HepG2 (cell line): Measurements from ENCODE around the gene INSR. TPM values are rescaled to one million over a fixed set of nuclear protein-coding genes. Genes with fewer than 3 reads are reported as not detected.

ENCODE experiments used
- AKAP8 ChIP-seq: sonication (generic); formaldehyde crosslinking; IDR thresholded peaks from 2 replicates; pipeline ENCODE4 v1.5.1; 2020; ENCODE audit warnings: mild to moderate bottlenecking, missing genetic modification reagents
- ATF7-NPFF ChIP-seq: sonication (generic); formaldehyde crosslinking; IDR thresholded peaks from 2 replicates; pipeline ENCODE4 v1.8.1; 2023; ENCODE audit warnings: mild to moderate bottlenecking, low read depth, missing genetic modification reagents, moderate library complexity
- CCDC6 ChIP-seq: sonication (generic); formaldehyde crosslinking; IDR thresholded peaks from 2 replicates; pipeline ENCODE4 v1.8.1; 2022; ENCODE audit warnings: mild to moderate bottlenecking, missing genetic modification reagents, moderate library complexity
- FOSL2 ChIP-seq: sonication (generic); formaldehyde crosslinking; IDR thresholded peaks from 2 replicates; pipeline ENCODE4 v1.4.0; 2020; ENCODE audit warnings: missing genetic modification reagents
- ISX ChIP-seq: sonication (generic); formaldehyde crosslinking; conservative IDR thresholded peaks from 2 replicates; pipeline ENCODE4 v1.5.0; 2020; ENCODE audit warnings: missing genetic modification reagents
- KDM2A ChIP-seq: sonication (generic); formaldehyde crosslinking; IDR thresholded peaks from 2 replicates; pipeline ENCODE4 v1.4.0; 2020; ENCODE audit warnings: low read depth, missing genetic modification reagents, borderline replicate concordance
- MAZ ChIP-seq, 2 experiments: sonication (generic) in 1 of 2; formaldehyde crosslinking in 1 of 2; IDR thresholded peaks; 2 replicates each; pipeline versions ENCODE4 v1.5.0 to v1.6.1; 2012 to 2020; ENCODE audit warnings: low read depth in 2 of 2, mild to moderate bottlenecking in 2 of 2, borderline replicate concordance in 1 of 2, improper control_type of control experiment in 1 of 2, low read length in 1 of 2, missing genetic modification reagents in 1 of 2, moderate library complexity in 1 of 2
- NFRKB ChIP-seq: fragments of 450-650 bp; IDR thresholded peaks from 2 replicates; pipeline ENCODE4 v1.6.1; 2017
- PHF8 ChIP-seq: sonication (generic); formaldehyde crosslinking; IDR thresholded peaks from 2 replicates; pipeline ENCODE4 v1.5.0; 2020; ENCODE audit warnings: missing genetic modification reagents
- ZNF331 ChIP-seq: sonication (generic); formaldehyde crosslinking; IDR thresholded peaks from 2 replicates; pipeline ENCODE4 v1.4.0; 2020; ENCODE audit warnings: missing genetic modification reagents
- ZNF615 ChIP-seq: sonication (generic); formaldehyde crosslinking; IDR thresholded peaks from 2 replicates; pipeline ENCODE4 v1.5.0; 2020; ENCODE audit warnings: mild to moderate bottlenecking, missing genetic modification reagents, borderline replicate concordance
- polyA plus RNA-seq, 8 experiments: library from polyadenylated mRNA; depleted of rRNA in 3 of 8; stranded (reverse) in 7 of 8; unstranded in 1 of 8; fragments of >200 nt; fragmentation: Illumina TruSeq in 4 of 8; extraction: Trizol in 4 of 8; gene quantifications; 2 replicates each; pipeline versions ENCODE4 v1.2.1 to v1.2.3, GENCODE V29; 2011 to 2016; ENCODE audit warnings: low read depth in 4 of 8, missing spikeins in 1 of 8, mixed read lengths in 1 of 8; ENCODE audit not compliant: insufficient read depth in 1 of 8
- total RNA-seq, 5 experiments: library from RNA; depleted of rRNA; stranded (reverse); fragments of >200 nt; fragmentation: Illumina TruSeq; extraction: Trizol; gene quantifications; 2 replicates each; pipeline ENCODE4 v1.2.3, GENCODE V29; 2016; ENCODE audit warnings: low read depth in 1 of 5
- TF ChIP-seq, protein P1 (sequence below): sonication (generic); formaldehyde crosslinking; IDR thresholded peaks from 2 replicates; pipeline ENCODE4 v1.4.0; 2020; ENCODE audit warnings: missing genetic modification reagents
- TF ChIP-seq, protein P2 (sequence below): fragments of 450-650 bp; IDR thresholded peaks from 2 replicates; pipeline ENCODE4 v1.6.1; 2016
- TF ChIP-seq, protein P3 (sequence below): sonication (generic); formaldehyde crosslinking; IDR thresholded peaks from 2 replicates; pipeline ENCODE4 v1.5.1; 2020; ENCODE audit warnings: mild to moderate bottlenecking, moderate library complexity, missing genetic modification reagents
- TF ChIP-seq, protein P4 (sequence below): sonication (generic); formaldehyde crosslinking; IDR thresholded peaks from 2 replicates; pipeline ENCODE4 v1.5.0; 2020; ENCODE audit warnings: missing genetic modification reagents
- TF ChIP-seq, protein P5 (sequence below): sonication (generic); formaldehyde crosslinking; IDR thresholded peaks from 2 replicates; pipeline ENCODE4 v1.9.0; 2021; ENCODE audit warnings: mild to moderate bottlenecking, missing genetic modification reagents

The INSR gene
- total and polyA plus RNA-seq, 2 of the 13 experiments (the other 11 are each of a cell fraction or from before 2014, with no cell fraction given): 24.2 to 29.8 TPM

DNA sequence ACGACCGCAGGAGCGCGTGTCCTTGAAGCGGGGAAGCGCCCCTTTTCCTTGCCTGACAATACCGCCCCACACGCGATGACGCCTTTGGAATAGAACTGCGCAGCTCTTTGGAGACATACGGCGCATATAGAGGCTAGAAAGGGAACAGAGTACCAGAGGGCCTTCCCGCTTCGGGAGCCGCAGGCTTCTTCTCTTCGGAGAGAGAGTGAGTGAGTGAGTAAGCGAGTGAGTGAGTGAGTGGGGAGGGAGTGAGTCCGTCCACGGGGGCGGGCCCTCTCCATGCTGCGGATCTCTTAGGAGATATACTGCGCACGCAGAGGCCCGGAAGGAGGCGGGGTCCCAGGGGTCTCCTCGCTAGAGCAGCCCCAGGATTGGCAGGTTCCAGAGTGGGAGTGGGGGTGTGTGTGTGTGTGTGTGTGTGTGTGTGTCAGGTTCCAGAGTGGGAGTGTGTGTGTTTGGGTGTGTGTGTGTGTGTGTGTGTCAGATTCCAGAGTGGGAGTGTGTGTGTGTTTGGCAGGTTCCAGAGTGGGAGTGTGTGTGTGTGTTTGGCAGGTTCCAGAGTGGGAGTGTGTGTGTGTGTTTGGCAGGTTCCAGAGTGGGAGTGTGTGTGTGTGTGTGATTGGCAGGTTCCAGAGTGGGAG, 97.0 kb downstream of the INSR start (continued):
- peak; percentile 55 for TF ChIP-seq FOSL2 (CRISPR knock-in tag)
- TF ChIP-seq, protein P1, sequence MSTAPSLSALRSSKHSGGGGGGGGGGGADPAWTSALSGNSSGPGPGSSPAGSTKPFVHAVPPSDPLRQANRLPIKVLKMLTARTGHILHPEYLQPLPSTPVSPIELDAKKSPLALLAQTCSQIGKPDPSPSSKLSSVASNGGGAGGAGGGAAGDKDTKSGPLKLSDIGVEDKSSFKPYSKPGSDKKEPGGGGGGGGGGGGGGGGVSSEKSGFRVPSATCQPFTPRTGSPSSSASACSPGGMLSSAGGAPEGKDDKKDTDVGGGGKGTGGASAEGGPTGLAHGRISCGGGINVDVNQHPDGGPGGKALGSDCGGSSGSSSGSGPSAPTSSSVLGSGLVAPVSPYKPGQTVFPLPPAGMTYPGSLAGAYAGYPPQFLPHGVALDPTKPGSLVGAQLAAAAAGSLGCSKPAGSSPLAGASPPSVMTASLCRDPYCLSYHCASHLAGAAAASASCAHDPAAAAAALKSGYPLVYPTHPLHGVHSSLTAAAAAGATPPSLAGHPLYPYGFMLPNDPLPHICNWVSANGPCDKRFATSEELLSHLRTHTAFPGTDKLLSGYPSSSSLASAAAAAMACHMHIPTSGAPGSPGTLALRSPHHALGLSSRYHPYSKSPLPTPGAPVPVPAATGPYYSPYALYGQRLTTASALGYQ (CRISPR knock-in tag): no peak
- TF ChIP-seq NFRKB: no peak
- TF ChIP-seq ISX: no peak
- no peak for TF ChIP-seq ZNF615 (CRISPR knock-in tag)
- TF ChIP-seq, protein P2, sequence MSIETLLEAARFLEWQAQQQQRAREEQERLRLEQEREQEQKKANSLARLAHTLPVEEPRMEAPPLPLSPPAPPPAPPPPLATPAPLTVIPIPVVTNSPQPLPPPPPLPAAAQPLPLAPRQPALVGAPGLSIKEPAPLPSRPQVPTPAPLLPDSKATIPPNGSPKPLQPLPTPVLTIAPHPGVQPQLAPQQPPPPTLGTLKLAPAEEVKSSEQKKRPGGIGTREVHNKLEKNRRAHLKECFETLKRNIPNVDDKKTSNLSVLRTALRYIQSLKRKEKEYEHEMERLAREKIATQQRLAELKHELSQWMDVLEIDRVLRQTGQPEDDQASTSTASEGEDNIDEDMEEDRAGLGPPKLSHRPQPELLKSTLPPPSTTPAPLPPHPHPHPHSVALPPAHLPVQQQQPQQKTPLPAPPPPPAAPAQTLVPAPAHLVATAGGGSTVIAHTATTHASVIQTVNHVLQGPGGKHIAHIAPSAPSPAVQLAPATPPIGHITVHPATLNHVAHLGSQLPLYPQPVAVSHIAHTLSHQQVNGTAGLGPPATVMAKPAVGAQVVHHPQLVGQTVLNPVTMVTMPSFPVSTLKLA: no peak
- no peak for TF ChIP-seq CCDC6 (CRISPR knock-in tag)
- TF ChIP-seq, protein P3, sequence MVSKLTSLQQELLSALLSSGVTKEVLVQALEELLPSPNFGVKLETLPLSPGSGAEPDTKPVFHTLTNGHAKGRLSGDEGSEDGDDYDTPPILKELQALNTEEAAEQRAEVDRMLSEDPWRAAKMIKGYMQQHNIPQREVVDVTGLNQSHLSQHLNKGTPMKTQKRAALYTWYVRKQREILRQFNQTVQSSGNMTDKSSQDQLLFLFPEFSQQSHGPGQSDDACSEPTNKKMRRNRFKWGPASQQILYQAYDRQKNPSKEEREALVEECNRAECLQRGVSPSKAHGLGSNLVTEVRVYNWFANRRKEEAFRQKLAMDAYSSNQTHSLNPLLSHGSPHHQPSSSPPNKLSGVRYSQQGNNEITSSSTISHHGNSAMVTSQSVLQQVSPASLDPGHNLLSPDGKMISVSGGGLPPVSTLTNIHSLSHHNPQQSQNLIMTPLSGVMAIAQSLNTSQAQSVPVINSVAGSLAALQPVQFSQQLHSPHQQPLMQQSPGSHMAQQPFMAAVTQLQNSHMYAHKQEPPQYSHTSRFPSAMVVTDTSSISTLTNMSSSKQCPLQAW: peak; percentile 63; the same call in 1 of the 2 replicates
- no peak for TF ChIP-seq PHF8 (CRISPR knock-in tag)
- TF ChIP-seq, protein P4, sequence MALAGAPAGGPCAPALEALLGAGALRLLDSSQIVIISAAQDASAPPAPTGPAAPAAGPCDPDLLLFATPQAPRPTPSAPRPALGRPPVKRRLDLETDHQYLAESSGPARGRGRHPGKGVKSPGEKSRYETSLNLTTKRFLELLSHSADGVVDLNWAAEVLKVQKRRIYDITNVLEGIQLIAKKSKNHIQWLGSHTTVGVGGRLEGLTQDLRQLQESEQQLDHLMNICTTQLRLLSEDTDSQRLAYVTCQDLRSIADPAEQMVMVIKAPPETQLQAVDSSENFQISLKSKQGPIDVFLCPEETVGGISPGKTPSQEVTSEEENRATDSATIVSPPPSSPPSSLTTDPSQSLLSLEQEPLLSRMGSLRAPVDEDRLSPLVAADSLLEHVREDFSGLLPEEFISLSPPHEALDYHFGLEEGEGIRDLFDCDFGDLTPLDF (CRISPR knock-in tag): no peak
- peak; percentile 60; the same call in 1 of the 2 replicates for TF ChIP-seq KDM2A
- TF ChIP-seq MAZ (IDR thresholded peaks at IDR 0.05; ENCODE audit: borderline replicate concordance, low read depth, low read length): peak; percentile 92; the same call in 1 of the 2 replicates
- peak; percentile 7; the same call in 1 of the 2 replicates for TF ChIP-seq MAZ (CRISPR knock-in tag; IDR thresholded peaks at IDR 0.05; ENCODE audit: low read depth)
- TF ChIP-seq ZNF331: no peak
- TF ChIP-seq AKAP8 (CRISPR knock-in tag): no peak
- TF ChIP-seq ATF7-NPFF: no peak
- TF ChIP-seq, protein P5, sequence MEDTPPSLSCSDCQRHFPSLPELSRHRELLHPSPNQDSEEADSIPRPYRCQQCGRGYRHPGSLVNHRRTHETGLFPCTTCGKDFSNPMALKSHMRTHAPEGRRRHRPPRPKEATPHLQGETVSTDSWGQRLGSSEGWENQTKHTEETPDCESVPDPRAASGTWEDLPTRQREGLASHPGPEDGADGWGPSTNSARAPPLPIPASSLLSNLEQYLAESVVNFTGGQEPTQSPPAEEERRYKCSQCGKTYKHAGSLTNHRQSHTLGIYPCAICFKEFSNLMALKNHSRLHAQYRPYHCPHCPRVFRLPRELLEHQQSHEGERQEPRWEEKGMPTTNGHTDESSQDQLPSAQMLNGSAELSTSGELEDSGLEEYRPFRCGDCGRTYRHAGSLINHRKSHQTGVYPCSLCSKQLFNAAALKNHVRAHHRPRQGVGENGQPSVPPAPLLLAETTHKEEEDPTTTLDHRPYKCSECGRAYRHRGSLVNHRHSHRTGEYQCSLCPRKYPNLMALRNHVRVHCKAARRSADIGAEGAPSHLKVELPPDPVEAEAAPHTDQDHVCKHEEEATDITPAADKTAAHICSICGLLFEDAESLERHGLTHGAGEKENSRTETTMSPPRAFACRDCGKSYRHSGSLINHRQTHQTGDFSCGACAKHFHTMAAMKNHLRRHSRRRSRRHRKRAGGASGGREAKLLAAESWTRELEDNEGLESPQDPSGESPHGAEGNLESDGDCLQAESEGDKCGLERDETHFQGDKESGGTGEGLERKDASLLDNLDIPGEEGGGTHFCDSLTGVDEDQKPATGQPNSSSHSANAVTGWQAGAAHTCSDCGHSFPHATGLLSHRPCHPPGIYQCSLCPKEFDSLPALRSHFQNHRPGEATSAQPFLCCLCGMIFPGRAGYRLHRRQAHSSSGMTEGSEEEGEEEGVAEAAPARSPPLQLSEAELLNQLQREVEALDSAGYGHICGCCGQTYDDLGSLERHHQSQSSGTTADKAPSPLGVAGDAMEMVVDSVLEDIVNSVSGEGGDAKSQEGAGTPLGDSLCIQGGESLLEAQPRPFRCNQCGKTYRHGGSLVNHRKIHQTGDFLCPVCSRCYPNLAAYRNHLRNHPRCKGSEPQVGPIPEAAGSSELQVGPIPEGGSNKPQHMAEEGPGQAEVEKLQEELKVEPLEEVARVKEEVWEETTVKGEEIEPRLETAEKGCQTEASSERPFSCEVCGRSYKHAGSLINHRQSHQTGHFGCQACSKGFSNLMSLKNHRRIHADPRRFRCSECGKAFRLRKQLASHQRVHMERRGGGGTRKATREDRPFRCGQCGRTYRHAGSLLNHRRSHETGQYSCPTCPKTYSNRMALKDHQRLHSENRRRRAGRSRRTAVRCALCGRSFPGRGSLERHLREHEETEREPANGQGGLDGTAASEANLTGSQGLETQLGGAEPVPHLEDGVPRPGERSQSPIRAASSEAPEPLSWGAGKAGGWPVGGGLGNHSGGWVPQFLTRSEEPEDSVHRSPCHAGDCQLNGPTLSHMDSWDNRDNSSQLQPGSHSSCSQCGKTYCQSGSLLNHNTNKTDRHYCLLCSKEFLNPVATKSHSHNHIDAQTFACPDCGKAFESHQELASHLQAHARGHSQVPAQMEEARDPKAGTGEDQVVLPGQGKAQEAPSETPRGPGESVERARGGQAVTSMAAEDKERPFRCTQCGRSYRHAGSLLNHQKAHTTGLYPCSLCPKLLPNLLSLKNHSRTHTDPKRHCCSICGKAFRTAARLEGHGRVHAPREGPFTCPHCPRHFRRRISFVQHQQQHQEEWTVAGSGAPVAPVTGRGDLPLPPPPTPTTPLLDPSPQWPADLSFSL (CRISPR knock-in tag): no peak
